Measurements from ENCODE around the gene GPNMB. TPM values are rescaled to one million over a fixed set of nuclear protein-coding genes. Genes with fewer than 3 reads are reported as not detected.

GPNMB gene
- polyA plus RNA-seq, 1 experiment, result 54.5 TPM

- Histone ChIP-seq H3K27me3 (ENCODE audit: control insufficient read depth, insufficient read depth, low read length) (no peaks in the 10 kb centered on the region), H3K4me3 (ENCODE audit: low read depth, low read length) (no peak overlapping the region), H3K36me3 (ENCODE audit: control insufficient read depth, insufficient read depth, low read length) (no peaks in the 10 kb centered on the region)
- ChIA-PET CTCF (interaction anchor here (1.1 to 1.2 kb wide), 2 partner anchors 9 to 20 kb away, joined by 3 to 6 read pairs; partner anchors contain the start of gene GPNMB), POLR2A (interaction anchor here (0.6 kb wide), 1 partner anchor 1800 kb away, joined by 9 read pairs; no protein-coding TSS in a partner anchor)
- TF ChIP-seq, protein P1, sequence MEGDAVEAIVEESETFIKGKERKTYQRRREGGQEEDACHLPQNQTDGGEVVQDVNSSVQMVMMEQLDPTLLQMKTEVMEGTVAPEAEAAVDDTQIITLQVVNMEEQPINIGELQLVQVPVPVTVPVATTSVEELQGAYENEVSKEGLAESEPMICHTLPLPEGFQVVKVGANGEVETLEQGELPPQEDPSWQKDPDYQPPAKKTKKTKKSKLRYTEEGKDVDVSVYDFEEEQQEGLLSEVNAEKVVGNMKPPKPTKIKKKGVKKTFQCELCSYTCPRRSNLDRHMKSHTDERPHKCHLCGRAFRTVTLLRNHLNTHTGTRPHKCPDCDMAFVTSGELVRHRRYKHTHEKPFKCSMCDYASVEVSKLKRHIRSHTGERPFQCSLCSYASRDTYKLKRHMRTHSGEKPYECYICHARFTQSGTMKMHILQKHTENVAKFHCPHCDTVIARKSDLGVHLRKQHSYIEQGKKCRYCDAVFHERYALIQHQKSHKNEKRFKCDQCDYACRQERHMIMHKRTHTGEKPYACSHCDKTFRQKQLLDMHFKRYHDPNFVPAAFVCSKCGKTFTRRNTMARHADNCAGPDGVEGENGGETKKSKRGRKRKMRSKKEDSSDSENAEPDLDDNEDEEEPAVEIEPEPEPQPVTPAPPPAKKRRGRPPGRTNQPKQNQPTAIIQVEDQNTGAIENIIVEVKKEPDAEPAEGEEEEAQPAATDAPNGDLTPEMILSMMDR (IDR thresholded peaks at IDR 0.05; ENCODE audit: insufficient read depth, low read depth, low read length), result no peak
- no peak for DNase-seq (ENCODE audit: low read depth)
Measured at GRCh38 chr7:23226844-23227450, 19.6 kb upstream of the GPNMB start.

GRCh38 chr7:23228412-23228811 is 18.2 kb upstream of the GPNMB start:
- CTCF ChIA-PET, result no interaction called here

DNA sequence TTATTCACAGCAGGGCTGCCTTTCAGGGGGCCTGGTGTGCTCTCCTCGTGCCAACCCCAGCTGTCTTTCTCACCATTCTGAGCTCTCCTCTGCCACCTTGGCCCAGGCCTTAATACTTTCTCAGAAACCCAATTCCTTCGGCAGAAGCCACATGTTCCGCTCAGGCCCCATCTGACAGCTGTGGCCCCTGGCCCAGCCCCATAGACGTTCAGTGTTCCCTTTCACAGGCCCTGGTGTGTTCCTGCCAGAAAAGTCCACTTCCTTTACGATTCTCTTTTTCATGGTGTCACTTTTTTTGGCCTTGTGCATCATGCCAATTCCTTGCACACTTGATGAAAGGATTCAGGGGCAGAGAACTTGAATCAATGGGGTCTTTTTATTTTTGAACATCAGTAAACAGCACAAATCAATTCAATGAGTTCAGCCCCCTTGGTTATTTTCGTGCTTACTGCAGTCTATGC is 15.9 kb upstream of the GPNMB start:
- ChIA-PET POLR2A (no interaction called here), CTCF (interaction anchor here (0.6 kb wide), 1 partner anchor 1116 kb away, joined by 3 read pairs; no protein-coding TSS in a partner anchor)

More at GRCh38 chr7:23228412-23228811, 18.2 kb upstream of the GPNMB start:
- TF ChIP-seq, protein P1 (IDR thresholded peaks at IDR 0.05; ENCODE audit: insufficient read depth, low read depth, low read length), result no peak
- POLR2A ChIA-PET, result no interaction called here
- H3K27me3 ChIP-seq (ENCODE audit: control insufficient read depth, insufficient read depth, low read length), result no peaks in the 10 kb centered on the region
- H3K4me3 ChIP-seq (ENCODE audit: low read depth, low read length), result no peak overlapping the region
- H3K36me3 ChIP-seq (ENCODE audit: control insufficient read depth, insufficient read depth, low read length), result no peaks in the 10 kb centered on the region
- no peak for DNase-seq (ENCODE audit: low read depth)

GRCh38 chr7:23232966-23233365 is 13.6 kb upstream of the GPNMB start:
- Histone ChIP-seq H3K4me3 (ENCODE audit: low read depth, low read length) (no peak overlapping the region), H3K36me3 (ENCODE audit: control insufficient read depth, insufficient read depth, low read length) (no peaks in the 10 kb centered on the region), H3K27me3 (ENCODE audit: control insufficient read depth, insufficient read depth, low read length) (no peaks in the 10 kb centered on the region)
- DNase-seq (ENCODE audit: low read depth), result no peak
- ChIA-PET POLR2A (no interaction called here), CTCF (no interaction called here)
- TF ChIP-seq, protein P1 (IDR thresholded peaks at IDR 0.05; ENCODE audit: insufficient read depth, low read depth, low read length), result no peak

More for the DNA sequence above, 15.9 kb upstream of the GPNMB start:
- DNase-seq (ENCODE audit: low read depth), result no peak
- H3K4me3 ChIP-seq (ENCODE audit: low read depth, low read length), result no peak overlapping the region
- no peaks in the 10 kb centered on the region for H3K27me3 ChIP-seq (ENCODE audit: control insufficient read depth, insufficient read depth, low read length)
- TF ChIP-seq, protein P1 (IDR thresholded peaks at IDR 0.05; ENCODE audit: insufficient read depth, low read depth, low read length), result no peak
- H3K36me3 ChIP-seq (ENCODE audit: control insufficient read depth, insufficient read depth, low read length), result no peaks in the 10 kb centered on the region

DNA sequence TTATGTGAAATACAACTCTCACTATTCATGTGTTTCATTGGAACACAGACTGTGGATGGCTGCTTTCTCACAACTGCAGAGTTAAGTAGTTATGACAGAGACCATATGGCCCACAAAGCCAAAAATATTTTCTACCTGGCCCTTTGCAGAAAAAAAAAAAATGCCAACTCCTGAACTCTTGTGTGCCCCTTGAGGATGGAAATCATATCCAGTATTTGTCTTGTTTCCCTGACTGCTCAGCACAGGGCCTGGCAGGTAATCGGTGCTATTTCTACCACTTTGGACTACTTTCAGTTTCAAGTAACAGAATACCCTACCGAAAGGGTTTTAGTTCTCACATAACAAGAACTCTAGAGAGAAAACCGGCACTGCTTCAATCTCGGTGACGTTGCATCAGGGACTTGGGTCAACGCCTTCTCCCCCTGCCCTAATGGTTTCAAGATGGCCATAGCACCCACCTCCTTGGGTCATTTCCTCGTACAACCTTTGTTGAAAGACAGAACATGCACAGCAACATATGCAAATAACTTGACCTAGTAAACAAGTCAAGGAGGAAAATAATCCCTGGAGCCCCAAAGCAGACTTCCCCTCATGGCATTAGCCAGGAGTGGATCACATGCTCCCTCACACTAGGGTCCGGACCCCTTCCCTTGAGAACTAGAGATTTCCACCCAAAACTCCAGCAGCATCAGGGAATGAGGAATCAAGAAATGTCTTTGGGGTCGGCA is 11.8 kb upstream of the GPNMB start:
- no peak for DNase-seq (ENCODE audit: low read depth)
- POLR2A ChIA-PET, result no interaction called here
- no peaks in the 10 kb centered on the region for H3K27me3 ChIP-seq (ENCODE audit: control insufficient read depth, insufficient read depth, low read length)
- CTCF ChIA-PET, result interaction anchor here (1.2 kb wide), 1 partner anchor 9 kb away, joined by 3 read pairs; no protein-coding TSS in a partner anchor
- TF ChIP-seq, protein P1 (IDR thresholded peaks at IDR 0.05; ENCODE audit: insufficient read depth, low read depth, low read length), result no peak
- H3K36me3 ChIP-seq (ENCODE audit: control insufficient read depth, insufficient read depth, low read length), result no peaks in the 10 kb centered on the region
- no peak overlapping the region for H3K4me3 ChIP-seq (ENCODE audit: low read depth, low read length)
